H1 (cell line): ENCODE measurements around the gene DEDD. TPM values are rescaled to one million over a fixed set of nuclear protein-coding genes. Genes with fewer than 3 reads are reported as not detected.

ENCODE experiments used
- CTCF ChIA-PET: fragments of 300-600 bp; sonication (Branson Sonifier 250); formaldehyde crosslinking; loops from one replicate; lab custom pipeline; 2021; ENCODE audit not compliant: partially characterized antibody; lab: Charles Lee
- POLR2A ChIA-PET: fragments of 300-600 bp; sonication (Branson Sonifier 250); formaldehyde crosslinking; loops from one replicate; lab custom pipeline; 2021; ENCODE audit warnings: inconsistent platforms; ENCODE audit not compliant: partially characterized antibody; lab: Charles Lee
- DNase-seq, 2 experiments: peaks; one replicate each; pipeline versions ENCODE4 v3.0.0 to v3.0.0-alpha.2; 2010 to 2022; ENCODE audit warnings: low spot score in 2 of 2, low read depth in 1 of 2, mixed read lengths in 1 of 2
- FAIRE-seq: peaks from 2 replicates; lab custom pipeline; 2011; peaks lifted over from hg19 to GRCh38; lab: Jason Lieb, UNC
- H2AFZ ChIP-seq: 2 replicates; pipeline ENCODE4 v1.8.1; 2012; ENCODE audit warnings: low read length, inconsistent platforms
- H2AK5ac ChIP-seq: 2 replicates; pipeline ENCODE4 v1.6.1; 2013; ENCODE audit warnings: low read depth, low read length
- H2BK120ac ChIP-seq: replicated peaks from 2 replicates; pipeline ENCODE3; 2013; ENCODE audit warnings: low read depth, low read length, inconsistent platforms
- H2BK12ac ChIP-seq: 2 replicates; pipeline ENCODE4 v1.6.1; 2013; ENCODE audit warnings: low read depth, low read length
- H2BK15ac ChIP-seq: 2 replicates; pipeline ENCODE4 v1.6.1; 2013; ENCODE audit warnings: low read length
- H2BK20ac ChIP-seq: 2 replicates; pipeline ENCODE4 v1.6.1; 2013; ENCODE audit warnings: low read length
- H2BK5ac ChIP-seq: 2 replicates; pipeline ENCODE4 v1.6.1; 2013; ENCODE audit warnings: low read depth, low read length
- H3K14ac ChIP-seq: 2 replicates; pipeline ENCODE4 v1.6.1; 2013; ENCODE audit warnings: inconsistent platforms; ENCODE audit not compliant: insufficient read length
- H3K18ac ChIP-seq: 2 replicates; pipeline ENCODE4 v1.6.1; 2013; ENCODE audit warnings: low read length; ENCODE audit errors: extremely low read depth
- H3K23ac ChIP-seq: 2 replicates; pipeline ENCODE4 v1.6.1; 2013; ENCODE audit warnings: inconsistent platforms; ENCODE audit not compliant: insufficient read length
- H3K23me2 ChIP-seq: 2 replicates; pipeline ENCODE4 v1.6.1; 2013; ENCODE audit warnings: low read depth, low read length
- H3K27ac ChIP-seq: 2 replicates; pipeline ENCODE4 v1.6.1; 2011; ENCODE audit warnings: low read depth, low read length, inconsistent platforms
- H3K27me3 ChIP-seq, 4 experiments: replicated peaks in 1 of 4; 1 replicate in 1 of 4; 2 replicates in 3 of 4; pipeline versions ENCODE4 v1.6.1 to v1.8.1; 2011 to 2013; ENCODE audit warnings: low read length in 3 of 4, mild to moderate bottlenecking in 3 of 4, inconsistent platforms in 2 of 4, mixed read lengths in 2 of 4, moderate library complexity in 1 of 4; ENCODE audit not compliant: control insufficient read depth in 3 of 4, insufficient read depth in 3 of 4; ENCODE audit errors: extremely low read depth in 1 of 4
- H3K36me3 ChIP-seq, 4 experiments: 2 replicates each; pipeline versions ENCODE4 v1.6.1 to v1.8.1; 2011 to 2013; ENCODE audit warnings: mild to moderate bottlenecking in 4 of 4, low read length in 3 of 4, moderate library complexity in 2 of 4, control low read depth in 1 of 4, inconsistent platforms in 1 of 4; ENCODE audit not compliant: insufficient read depth in 4 of 4, control insufficient read depth in 2 of 4
- H3K4ac ChIP-seq: replicated peaks from 2 replicates; pipeline ENCODE3; 2013; ENCODE audit warnings: low read length, low read depth, mixed read lengths, inconsistent platforms; ENCODE audit not compliant: insufficient read length
- H3K4me1 ChIP-seq, 4 experiments: replicated peaks in 1 of 4; 1 replicate in 1 of 4; 2 replicates in 3 of 4; pipeline versions ENCODE4 v1.6.1 to v1.8.1; 2011 to 2013; ENCODE audit warnings: low read length in 3 of 4, inconsistent platforms in 2 of 4, mixed read lengths in 1 of 4; ENCODE audit not compliant: insufficient read depth in 4 of 4, control insufficient read depth in 3 of 4
- H3K4me2 ChIP-seq, 2 experiments: 2 replicates each; pipeline versions ENCODE4 v1.6.1 to v1.8.1; 2011 to 2013; ENCODE audit warnings: low read depth in 2 of 2, low read length in 2 of 2, control low read depth in 1 of 2, inconsistent platforms in 1 of 2, mild to moderate bottlenecking in 1 of 2; ENCODE audit not compliant: insufficient read depth in 1 of 2
- H3K4me3 ChIP-seq, 4 experiments: fragments of 200-600, 300-600 bp in 1 of 4; sonication (generic), shearing (Covaris generic), sonication (Bioruptor Twin) in 1 of 4; 2 replicates each; pipeline versions ENCODE4 v1.5.1 to v1.8.1; 2011 to 2016; ENCODE audit warnings: low read length in 4 of 4, low read depth in 3 of 4, control low read depth in 2 of 4, inconsistent platforms in 2 of 4, mild to moderate bottlenecking in 2 of 4, mixed read lengths in 1 of 4, moderate library complexity in 1 of 4; ENCODE audit not compliant: insufficient read depth in 2 of 4; ENCODE audit errors: extremely low read depth in 1 of 4
- H3K56ac ChIP-seq: replicated peaks from 2 replicates; pipeline ENCODE3; 2013; ENCODE audit warnings: low read depth, mild to moderate bottlenecking, mixed read lengths, low read length, inconsistent platforms; ENCODE audit not compliant: insufficient read length
- H3K79me1 ChIP-seq: 2 replicates; pipeline ENCODE4 v1.6.1; 2013; ENCODE audit warnings: low read depth, low read length, control low read depth
- H3K79me2 ChIP-seq, 2 experiments: 2 replicates each; pipeline versions ENCODE4 v1.6.1 to v1.8.1; 2012 to 2013; ENCODE audit warnings: low read length in 2 of 2, mild to moderate bottlenecking in 2 of 2, inconsistent platforms in 1 of 2; ENCODE audit not compliant: insufficient read depth in 2 of 2, control insufficient read depth in 1 of 2
- H3K9ac ChIP-seq, 4 experiments: replicated peaks in 1 of 4; 1 replicate in 1 of 4; 2 replicates in 3 of 4; pipeline versions ENCODE4 v1.6.1 to v1.8.1; 2011 to 2013; ENCODE audit warnings: low read depth in 3 of 4, low read length in 3 of 4, control low read depth in 2 of 4, mild to moderate bottlenecking in 2 of 4, moderate library complexity in 2 of 4, inconsistent platforms in 1 of 4; ENCODE audit errors: extremely low read depth in 1 of 4
- H3K9me3 ChIP-seq, 2 experiments: 2 replicates each; pipeline versions ENCODE4 v1.6.1 to v1.8.1; 2012 to 2013; ENCODE audit warnings: mild to moderate bottlenecking in 2 of 2, moderate library complexity in 2 of 2, control low read depth in 1 of 2, inconsistent platforms in 1 of 2, low read depth in 1 of 2, low read length in 1 of 2, mixed read lengths in 1 of 2; ENCODE audit not compliant: insufficient read depth in 2 of 2
- H4K20me1 ChIP-seq, 2 experiments: replicated peaks in 1 of 2; 2 replicates each; pipeline versions ENCODE3 to v1.8.1; 2011 to 2013; ENCODE audit warnings: inconsistent platforms in 2 of 2, low read length in 2 of 2, mild to moderate bottlenecking in 1 of 2; ENCODE audit not compliant: insufficient read depth in 2 of 2, control insufficient read depth in 1 of 2
- H4K5ac ChIP-seq: 2 replicates; pipeline ENCODE4 v1.6.1; 2013; ENCODE audit warnings: low read length, low read depth, mixed read lengths, inconsistent platforms; ENCODE audit not compliant: insufficient read length
- H4K8ac ChIP-seq: 2 replicates; pipeline ENCODE4 v1.8.0; 2013; ENCODE audit warnings: mild to moderate bottlenecking, moderate library complexity, low read length, inconsistent platforms; ENCODE audit not compliant: insufficient read depth; ENCODE audit errors: extremely low read depth
- H4K91ac ChIP-seq: replicated peaks from 2 replicates; pipeline ENCODE3; 2013; ENCODE audit warnings: low read length, mixed read lengths, inconsistent platforms; ENCODE audit not compliant: insufficient read length
- POLR2AphosphoS5 ChIP-seq: IDR thresholded peaks from 2 replicates; pipeline ENCODE4 v1.6.1; 2011; ENCODE audit warnings: low read depth, low read length
- SP2 ChIP-seq: IDR thresholded peaks from 2 replicates; pipeline ENCODE4 v1.6.1; 2012; ENCODE audit warnings: mild to moderate bottlenecking, low read length, inconsistent platforms
- WGBS, 2 experiments: shearing (Covaris generic) in 1 of 2; methylation state at CpG; one replicate each; pipeline versions ENCODE4 v1.1.6 to v1.1.7; 2013 to 2015; ENCODE audit warnings: low lambda C conversion rate in 2 of 2, mixed read lengths in 2 of 2, inconsistent platforms in 1 of 2, low coverage in 1 of 2, missing lambda C conversion rate in 1 of 2; ENCODE audit not compliant: insufficient replicate concordance in 2 of 2, insufficient coverage in 1 of 2, insufficient read length in 1 of 2; ENCODE audit errors: extremely low coverage in 1 of 2, missing lambda C conversion rate in 1 of 2; 5-methylcytosine and 5-hydroxymethylcytosine counted together
- polyA plus RNA-seq, 7 experiments: library from polyadenylated mRNA; depleted of rRNA in 3 of 7; stranded (reverse) in 5 of 7; unstranded in 2 of 7; fragments of >200 nt in 5 of 7; fragments of 200-250 nt in 2 of 7; gene quantifications; 1 replicate in 5 of 7; 2 replicates in 1 of 7; 4 replicates in 1 of 7; pipeline versions ENCODE4 v1.2.1 to v1.2.3, GENCODE V29; 2011 to 2013; ENCODE audit warnings: missing spikeins in 2 of 7, mixed read lengths in 2 of 7
- total RNA-seq: library from RNA; stranded (reverse); fragmentation: NEBNext Ultra II Directional; extraction: Animal tissue kit (Norgen Biotek cat#: 25700); gene quantifications from 2 replicates; pipeline ENCODE4 v1.2.1, GENCODE V29; 2021
- TF ChIP-seq, protein P1 (sequence below): IDR thresholded peaks from 2 replicates; pipeline ENCODE4 v1.6.1; 2012; ENCODE audit warnings: inconsistent platforms

DEDD gene
- total and polyA plus RNA-seq, 2 of the 8 experiments (the other 6 are each of a cell fraction or from before 2014, with no cell fraction given) = 42.6 to 55.9 TPM

DNA sequence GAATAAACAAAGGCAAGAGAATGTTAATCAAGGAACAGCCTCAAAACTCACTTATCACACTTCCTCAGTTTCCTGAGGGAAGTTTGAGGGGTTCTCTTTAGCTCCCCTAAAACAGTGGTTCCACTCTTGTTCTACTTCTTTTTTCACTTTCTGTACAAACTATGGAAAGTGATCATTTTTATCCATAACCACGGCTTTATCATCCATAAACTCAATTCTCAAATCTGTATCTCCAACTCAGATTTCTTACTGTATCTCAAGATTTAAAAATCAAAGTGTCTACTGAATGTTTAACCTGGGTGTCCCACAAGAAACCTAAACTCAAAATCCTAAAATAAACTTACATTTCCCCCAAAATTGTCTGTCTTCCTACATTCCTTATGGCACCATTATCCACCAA is 18.6 kb downstream of the DEDD start:
- Histone ChIP-seq H3K56ac (no peak overlapping the region), H2BK20ac (no peak overlapping the region), H2BK120ac (no peak overlapping the region), H3K4me1 (peaks cover 3 to 4% (median 3%) of the 10 kb centered on the region in 4 experiments; a peak in 6 of 7 replicates), H3K27me3 (no peaks in the 10 kb centered on the region), H3K14ac (no peak overlapping the region), H2BK5ac (no peak overlapping the region), H3K18ac (no peak overlapping the region), H3K4me3 (no peak overlapping the region), H2BK15ac (no peak overlapping the region), H4K5ac (no peak overlapping the region), H3K9me3 (no peaks in the 10 kb centered on the region), H2AK5ac (no peak overlapping the region), H4K20me1 (peaks cover 0 to 3% of the 10 kb centered on the region in 2 experiments), H2AFZ (no peak overlapping the region), H3K4ac (no peak overlapping the region), H3K23me2 (peaks cover 11% of the 10 kb centered on the region), H2BK12ac (no peak overlapping the region), H3K36me3 (peaks cover 0 to 3% (median 0%) of the 10 kb centered on the region in 4 experiments; a peak in 1 of 8 replicates), H3K4me2 (no peak overlapping the region), H3K23ac (no peak overlapping the region), H3K79me2 (peaks cover 4 to 75% of the 10 kb centered on the region in 2 experiments; a peak in 3 of 4 replicates), H3K27ac (no peak overlapping the region), H3K79me1 (peaks cover 14% of the 10 kb centered on the region), H4K91ac (no peak overlapping the region), H3K9ac (no peak overlapping the region), H4K8ac (no peak overlapping the region)
- 88% methylated on average over 1 of the region's 1 CpG; no CpG with 5 or more reads in 1 of the 2 experiments for WGBS, 2 experiments
- TF ChIP-seq SP2 = no peak
- TF ChIP-seq, protein P1, sequence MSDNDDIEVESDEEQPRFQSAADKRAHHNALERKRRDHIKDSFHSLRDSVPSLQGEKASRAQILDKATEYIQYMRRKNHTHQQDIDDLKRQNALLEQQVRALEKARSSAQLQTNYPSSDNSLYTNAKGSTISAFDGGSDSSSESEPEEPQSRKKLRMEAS = no peak
- no peak for TF ChIP-seq POLR2AphosphoS5
- DNase-seq (no peak), FAIRE-seq (no peak)
- POLR2A ChIA-PET = interaction anchor here (1.4 kb wide), 1 partner anchor 13 kb away, joined by 3 read pairs; no protein-coding TSS in a partner anchor
- CTCF ChIA-PET = interaction anchor here (5.0 kb wide), 1 partner anchor 16 kb away, joined by 33 read pairs; the partner anchor contains the start of gene KLHDC9
